ENCODE results near the gene PIK3AP1.

DNA sequence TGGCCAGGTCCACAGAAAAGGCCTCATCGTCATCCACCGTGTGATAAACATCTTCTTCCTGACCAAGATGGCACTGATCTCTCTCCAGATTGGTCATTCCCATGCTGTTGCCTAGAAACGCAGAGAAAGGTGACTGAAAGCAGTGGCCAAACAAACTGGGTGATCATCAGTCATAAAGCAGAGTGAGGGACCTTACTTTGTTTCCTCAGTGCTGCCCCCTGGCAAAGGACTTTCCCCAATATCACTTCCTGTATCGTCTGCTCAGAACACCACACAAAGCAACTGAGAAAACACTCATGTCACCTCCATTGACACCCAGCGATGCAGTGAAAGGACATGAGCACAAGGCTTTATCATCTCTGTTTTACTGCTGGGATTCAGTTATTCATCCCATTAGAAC lies 93.5 kb downstream of the PIK3AP1 start:
- TF ChIP-seq, protein P1, sequence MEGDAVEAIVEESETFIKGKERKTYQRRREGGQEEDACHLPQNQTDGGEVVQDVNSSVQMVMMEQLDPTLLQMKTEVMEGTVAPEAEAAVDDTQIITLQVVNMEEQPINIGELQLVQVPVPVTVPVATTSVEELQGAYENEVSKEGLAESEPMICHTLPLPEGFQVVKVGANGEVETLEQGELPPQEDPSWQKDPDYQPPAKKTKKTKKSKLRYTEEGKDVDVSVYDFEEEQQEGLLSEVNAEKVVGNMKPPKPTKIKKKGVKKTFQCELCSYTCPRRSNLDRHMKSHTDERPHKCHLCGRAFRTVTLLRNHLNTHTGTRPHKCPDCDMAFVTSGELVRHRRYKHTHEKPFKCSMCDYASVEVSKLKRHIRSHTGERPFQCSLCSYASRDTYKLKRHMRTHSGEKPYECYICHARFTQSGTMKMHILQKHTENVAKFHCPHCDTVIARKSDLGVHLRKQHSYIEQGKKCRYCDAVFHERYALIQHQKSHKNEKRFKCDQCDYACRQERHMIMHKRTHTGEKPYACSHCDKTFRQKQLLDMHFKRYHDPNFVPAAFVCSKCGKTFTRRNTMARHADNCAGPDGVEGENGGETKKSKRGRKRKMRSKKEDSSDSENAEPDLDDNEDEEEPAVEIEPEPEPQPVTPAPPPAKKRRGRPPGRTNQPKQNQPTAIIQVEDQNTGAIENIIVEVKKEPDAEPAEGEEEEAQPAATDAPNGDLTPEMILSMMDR (IDR thresholded peaks at IDR 0.05) = no peak
- no peak for TF ChIP-seq POLR2A (IDR thresholded peaks at IDR 0.05)
